MG63 (cell line): ENCODE measurements around the gene SMOC2. TPM values are rescaled to one million over a fixed set of nuclear protein-coding genes. Genes with fewer than 3 reads are reported as not detected.

ENCODE experiments used
- DNase-seq: peaks from one replicate; pipeline ENCODE4 v3.0.0-alpha.2; 2020
- H3K27me3 ChIP-seq: fragments of 250-450 bp; sonication (Bioruptor Pico); 2 replicates; pipeline ENCODE4 v1.5.1; 2020; ENCODE audit warnings: mild to moderate bottlenecking, moderate library complexity
- H3K36me3 ChIP-seq: fragments of 250-450 bp; sonication (Bioruptor Pico); 2 replicates; pipeline ENCODE4 v1.5.1; 2020; ENCODE audit warnings: mild to moderate bottlenecking, moderate library complexity
- H3K4me3 ChIP-seq: fragments of 250-450 bp; sonication (Bioruptor Pico); 2 replicates; pipeline ENCODE4 v1.5.1; 2020; ENCODE audit warnings: mild to moderate bottlenecking, moderate library complexity
- H3K9me3 ChIP-seq: fragments of 250-450 bp; sonication (Bioruptor Pico); 2 replicates; pipeline ENCODE4 v1.5.1; 2020; ENCODE audit warnings: mild to moderate bottlenecking, moderate library complexity
- total RNA-seq: library from RNA; depleted of rRNA; stranded (reverse); fragments of >200 nt; shearing (Covaris generic); gene quantifications from 2 replicates; pipeline ENCODE4 v1.2.3, GENCODE V29; 2014; ENCODE audit warnings: low replicate concordance

The SMOC2 gene
- total RNA-seq, 1 experiment from 2014 or later, result not detected

GRCh38 chr6:168515376-168515775 is 74.4 kb downstream of the SMOC2 start:
- H3K36me3 ChIP-seq, result no peaks in the 10 kb centered on the region
- no peak for DNase-seq
- no peaks in the 10 kb centered on the region; the same call in 1 of the 2 replicates for H3K9me3 ChIP-seq

GRCh38 chr6:168516944-168517741 is 76.2 kb downstream of the SMOC2 start:
- Histone ChIP-seq H3K36me3 (no peaks in the 10 kb centered on the region), H3K9me3 (no peaks in the 10 kb centered on the region), H3K4me3 (no peak overlapping the region), H3K27me3 (no peaks in the 10 kb centered on the region)
- DNase-seq, result no peak

More at GRCh38 chr6:168515376-168515775, 74.4 kb downstream of the SMOC2 start:
- H3K4me3 ChIP-seq, result no peak overlapping the region
- no peaks in the 10 kb centered on the region for H3K27me3 ChIP-seq

GRCh38 chr6:168517742-168518347 is 76.9 kb downstream of the SMOC2 start:
- DNase-seq, result no peak
- Histone ChIP-seq H3K27me3 (no peaks in the 10 kb centered on the region), H3K9me3 (no peaks in the 10 kb centered on the region), H3K4me3 (no peak overlapping the region), H3K36me3 (no peaks in the 10 kb centered on the region)

- no peaks in the 10 kb centered on the region for H3K27me3 ChIP-seq
- no peaks in the 10 kb centered on the region for H3K9me3 ChIP-seq
- H3K36me3 ChIP-seq, result no peaks in the 10 kb centered on the region
- H3K4me3 ChIP-seq, result no peak overlapping the region
- DNase-seq, result no peak
Measured at GRCh38 chr6:168518348-168518745, 77.4 kb downstream of the SMOC2 start.

- H3K27me3 ChIP-seq, result no peaks in the 10 kb centered on the region
- H3K36me3 ChIP-seq, result no peaks in the 10 kb centered on the region
- DNase-seq, result no peak
- no peaks in the 10 kb centered on the region for H3K9me3 ChIP-seq
- no peak overlapping the region for H3K4me3 ChIP-seq
Measured at GRCh38 chr6:168518867-168519266, 77.9 kb downstream of the SMOC2 start.

GRCh38 chr6:168520233-168520632 is 79.2 kb downstream of the SMOC2 start:
- H3K36me3 ChIP-seq, result no peaks in the 10 kb centered on the region
- H3K27me3 ChIP-seq, result no peaks in the 10 kb centered on the region; the same call in 1 of the 2 replicates
- no peak overlapping the region for H3K4me3 ChIP-seq
- no peak for DNase-seq
- no peaks in the 10 kb centered on the region for H3K9me3 ChIP-seq

- Histone ChIP-seq H3K9me3 (no peaks in the 10 kb centered on the region), H3K36me3 (no peaks in the 10 kb centered on the region), H3K4me3 (no peak overlapping the region), H3K27me3 (no peaks in the 10 kb centered on the region; the same call in 1 of the 2 replicates)
- DNase-seq, result peak; percentile 49
Measured at GRCh38 chr6:168524571-168525001, 83.6 kb downstream of the SMOC2 start.

GRCh38 chr6:168525114-168525513 is 84.1 kb downstream of the SMOC2 start:
- Histone ChIP-seq H3K4me3 (no peak overlapping the region), H3K27me3 (no peaks in the 10 kb centered on the region; the same call in 1 of the 2 replicates), H3K9me3 (no peaks in the 10 kb centered on the region), H3K36me3 (no peaks in the 10 kb centered on the region)
- no peak for DNase-seq

GRCh38 chr6:168525926-168526630 is 85.1 kb downstream of the SMOC2 start:
- H3K4me3 ChIP-seq, result no peak overlapping the region
- no peak for DNase-seq
- H3K27me3 ChIP-seq, result no peaks in the 10 kb centered on the region; the same call in 1 of the 2 replicates
- H3K9me3 ChIP-seq, result no peaks in the 10 kb centered on the region
- no peaks in the 10 kb centered on the region for H3K36me3 ChIP-seq

GRCh38 chr6:168526841-168527281 is 85.9 kb downstream of the SMOC2 start:
- Histone ChIP-seq H3K9me3 (no peaks in the 10 kb centered on the region), H3K4me3 (no peak overlapping the region), H3K36me3 (no peaks in the 10 kb centered on the region), H3K27me3 (no peaks in the 10 kb centered on the region; the same call in 1 of the 2 replicates)
- peak; percentile 61 for DNase-seq

GRCh38 chr6:168527451-168528210 is 86.6 kb downstream of the SMOC2 start:
- DNase-seq, result peak; percentile 64
- Histone ChIP-seq H3K4me3 (no peak overlapping the region), H3K27me3 (no peaks in the 10 kb centered on the region; the same call in 1 of the 2 replicates), H3K9me3 (no peaks in the 10 kb centered on the region), H3K36me3 (no peaks in the 10 kb centered on the region)

GRCh38 chr6:168528474-168529095 is 87.6 kb downstream of the SMOC2 start:
- no peaks in the 10 kb centered on the region for H3K36me3 ChIP-seq

GRCh38 chr6:168529214-168529613 is 88.2 kb downstream of the SMOC2 start:
- Histone ChIP-seq H3K27me3 (no peaks in the 10 kb centered on the region; the same call in 1 of the 2 replicates), H3K4me3 (no peak overlapping the region), H3K9me3 (no peaks in the 10 kb centered on the region), H3K36me3 (no peaks in the 10 kb centered on the region)
- no peak for DNase-seq

More at GRCh38 chr6:168528474-168529095, 87.6 kb downstream of the SMOC2 start:
- peak; percentile 78 for DNase-seq
- Histone ChIP-seq H3K27me3 (no peaks in the 10 kb centered on the region; the same call in 1 of the 2 replicates), H3K4me3 (no peak overlapping the region), H3K9me3 (no peaks in the 10 kb centered on the region)

- Histone ChIP-seq H3K36me3 (no peaks in the 10 kb centered on the region), H3K4me3 (no peak overlapping the region), H3K27me3 (no peaks in the 10 kb centered on the region), H3K9me3 (no peaks in the 10 kb centered on the region)
- no peak for DNase-seq
Measured at GRCh38 chr6:168530653-168531071, 89.7 kb downstream of the SMOC2 start.

- DNase-seq, result no peak
- Histone ChIP-seq H3K27me3 (no peaks in the 10 kb centered on the region), H3K9me3 (no peaks in the 10 kb centered on the region), H3K36me3 (no peaks in the 10 kb centered on the region), H3K4me3 (no peak overlapping the region)
Measured at GRCh38 chr6:168532070-168532469, 91.1 kb downstream of the SMOC2 start.

GRCh38 chr6:168533414-168533813 is 92.4 kb downstream of the SMOC2 start:
- H3K36me3 ChIP-seq, result no peaks in the 10 kb centered on the region
- no peaks in the 10 kb centered on the region for H3K9me3 ChIP-seq
- no peak for DNase-seq
- no peak overlapping the region for H3K4me3 ChIP-seq
- H3K27me3 ChIP-seq, result no peaks in the 10 kb centered on the region
